Activated naive CD4-positive, alpha-beta T cell treated with anti-CD3 and anti-CD28 coated beads for 36 hours (primary cell): ENCODE measurements around the gene OPTN. TPM values are rescaled to one million over a fixed set of nuclear protein-coding genes. Genes with fewer than 3 reads are reported as not detected.

ENCODE experiments used
- CTCF ChIA-PET: fragments of 350-600 bp; sonication (Branson Sonifier 250); formaldehyde crosslinking; loops from one replicate; lab custom pipeline; 2021; ENCODE audit warnings: antibody characterized with exemption; lab: Charles Lee
- DNase-seq: peaks from one replicate; pipeline ENCODE4 v3.0.0-alpha.2; 2020
- H3K27ac Mint-ChIP-seq: one replicate; pipeline ENCODE4 v1.8.0; 2021; ENCODE audit warnings: mild to moderate bottlenecking, mixed read lengths
- H3K27me3 Mint-ChIP-seq: one replicate; pipeline ENCODE4 v1.8.0; 2021; ENCODE audit warnings: low read depth, mixed read lengths
- H3K36me3 Mint-ChIP-seq: one replicate; pipeline ENCODE4 v1.8.0; 2021; ENCODE audit warnings: low read depth, mixed read lengths
- H3K4me1 Mint-ChIP-seq: one replicate; pipeline ENCODE4 v1.8.0; 2021; ENCODE audit warnings: low read depth, mixed read lengths
- H3K4me3 Mint-ChIP-seq: one replicate; pipeline ENCODE4 v1.8.0; 2021; ENCODE audit warnings: mild to moderate bottlenecking, moderate library complexity, mixed read lengths
- H3K9me3 Mint-ChIP-seq: one replicate; pipeline ENCODE4 v1.8.0; 2021; ENCODE audit warnings: mixed read lengths
- intact Hi-C: fragments of 100-400 bp; cut with micrococcal nuclease; formaldehyde crosslinking; loops from one replicate; pipeline ENCODE4 v1.15.1; 2023
- total RNA-seq, 2 experiments: library from RNA; stranded (reverse); gene quantifications; one replicate each; pipeline ENCODE4 v1.2.3, GENCODE V29; 2021

OPTN gene
- total RNA-seq, 2 experiments from 2014 or later: 39.7 to 43.8 TPM

- DNase-seq: no peak
- Mint-ChIP-seq H3K4me3 (no peak overlapping the region), H3K27me3 (no peaks in the 10 kb centered on the region), H3K36me3 (peaks cover 78% of the 10 kb centered on the region), H3K9me3 (no peaks in the 10 kb centered on the region), H3K4me1 (peaks cover 5% of the 10 kb centered on the region), H3K27ac (no peak overlapping the region)
- intact Hi-C loops: no loop called here
- CTCF ChIA-PET: no interaction called here
Observed at GRCh38 chr10:13168781-13169180, 68.8 kb downstream of the OPTN start.

GRCh38 chr10:13173616-13174015 is 73.7 kb downstream of the OPTN start:
- Mint-ChIP-seq H3K9me3 (no peaks in the 10 kb centered on the region), H3K4me1 (no peaks in the 10 kb centered on the region), H3K36me3 (peaks cover 77% of the 10 kb centered on the region), H3K27ac (no peak overlapping the region), H3K4me3 (no peak overlapping the region), H3K27me3 (no peaks in the 10 kb centered on the region)
- intact Hi-C loops: no loop called here
- CTCF ChIA-PET: no interaction called here
- no peak for DNase-seq

GRCh38 chr10:13180788-13181187 is 80.8 kb downstream of the OPTN start:
- peak; percentile 12 for DNase-seq
- no peak overlapping the region for H3K27ac Mint-ChIP-seq
- no peak overlapping the region for H3K4me3 Mint-ChIP-seq
- H3K9me3 Mint-ChIP-seq: no peaks in the 10 kb centered on the region
- CTCF ChIA-PET: no interaction called here
- H3K27me3 Mint-ChIP-seq: no peaks in the 10 kb centered on the region
- intact Hi-C loops: no loop called here
- no peaks in the 10 kb centered on the region for H3K4me1 Mint-ChIP-seq
- H3K36me3 Mint-ChIP-seq: peaks cover 89% of the 10 kb centered on the region

GRCh38 chr10:13182424-13182823 is 82.5 kb downstream of the OPTN start:
- Mint-ChIP-seq H3K4me1 (no peaks in the 10 kb centered on the region), H3K27me3 (no peaks in the 10 kb centered on the region), H3K27ac (no peak overlapping the region), H3K9me3 (peaks cover 2% of the 10 kb centered on the region), H3K36me3 (peaks cover 94% of the 10 kb centered on the region), H3K4me3 (no peak overlapping the region)
- no peak for DNase-seq
- CTCF ChIA-PET: no interaction called here
- intact Hi-C loops: no loop called here

GRCh38 chr10:13183625-13184024 is 83.7 kb downstream of the OPTN start:
- no peak for DNase-seq
- Mint-ChIP-seq H3K4me3 (no peak overlapping the region), H3K27me3 (no peaks in the 10 kb centered on the region), H3K36me3 (peaks cover 88% of the 10 kb centered on the region), H3K9me3 (peaks cover 2% of the 10 kb centered on the region), H3K4me1 (no peaks in the 10 kb centered on the region), H3K27ac (no peak overlapping the region)
- intact Hi-C loops: no loop called here
- CTCF ChIA-PET: no interaction called here

- CTCF ChIA-PET: no interaction called here
- Mint-ChIP-seq H3K27me3 (no peaks in the 10 kb centered on the region), H3K36me3 (peaks cover 88% of the 10 kb centered on the region), H3K4me1 (no peaks in the 10 kb centered on the region), H3K9me3 (peaks cover 2% of the 10 kb centered on the region), H3K27ac (no peak overlapping the region), H3K4me3 (no peak overlapping the region)
- DNase-seq: no peak
- intact Hi-C loops: no loop called here
Observed at GRCh38 chr10:13184276-13184675, 84.3 kb downstream of the OPTN start.

GRCh38 chr10:13184730-13185514 is 85.0 kb downstream of the OPTN start:
- intact Hi-C loops: no loop called here
- H3K4me1 Mint-ChIP-seq: no peaks in the 10 kb centered on the region
- no peak for DNase-seq
- no peak overlapping the region for H3K4me3 Mint-ChIP-seq
- CTCF ChIA-PET: no interaction called here
- no peaks in the 10 kb centered on the region for H3K27me3 Mint-ChIP-seq
- H3K27ac Mint-ChIP-seq: no peak overlapping the region
- peaks cover 2% of the 10 kb centered on the region for H3K9me3 Mint-ChIP-seq
- peaks cover 83% of the 10 kb centered on the region for H3K36me3 Mint-ChIP-seq

GRCh38 chr10:13187135-13187534 is 87.2 kb downstream of the OPTN start:
- Mint-ChIP-seq H3K4me3 (no peak overlapping the region), H3K4me1 (no peaks in the 10 kb centered on the region), H3K27ac (no peak overlapping the region), H3K9me3 (peaks cover 2% of the 10 kb centered on the region), H3K36me3 (peaks cover 78% of the 10 kb centered on the region), H3K27me3 (no peaks in the 10 kb centered on the region)
- no peak for DNase-seq
- CTCF ChIA-PET: no interaction called here
- intact Hi-C loops: no loop called here

Other genes with a start within 250 kb of the OPTN start
- under 1 TPM in 1 of 2 experiments, not detected in 1; 0.14 TPM for gene CCDC3, start 98.5 kb upstream of the OPTN start, total RNA-seq
- 10 to 100 TPM; 76.9 to 81.1 TPM for gene MCM10, start 61.4 kb downstream of the OPTN start, total RNA-seq
- not detected for gene UCMA, start 134.2 kb downstream of the OPTN start, total RNA-seq
- 10 to 100 TPM; 13.3 to 14.2 TPM for gene PHYH, start 199.9 kb downstream of the OPTN start, total RNA-seq
- gene SEPHS1, start 248.1 kb downstream of the OPTN start, total RNA-seq: 10 to 100 TPM; 75.6 to 79.6 TPM